Stimulated activated CD8-positive, alpha-beta memory T cell treated with anti-CD3 and anti-CD28 coated beads, Interleukin-4, amount 100 ng/mL, for 1 hour (primary cell): ENCODE data around the gene VASN.

Source experiments
- DNase-seq, 2 donors: peaks; one replicate each; pipeline ENCODE4 v3.0.0-alpha.2; 2020; ENCODE audit warnings: low read depth in 2 of 2, low spot score in 1 of 2

Gene VASN

GRCh38 chr16:4370570-4371356 lies 885 bp upstream of the VASN start:
- DNase-seq: no peak

- DNase-seq: no peak
Measured at GRCh38 chr16:4372001-4372577, 441 bp downstream of the VASN start.

GRCh38 chr16:4372578-4373355 lies 1.1 kb downstream of the VASN start:
- no peak for DNase-seq

GRCh38 chr16:4373356-4373908 lies 1.8 kb downstream of the VASN start:
- no peak for DNase-seq

- DNase-seq: no peak
Measured at GRCh38 chr16:4373909-4374742, 2.5 kb downstream of the VASN start.

- no peak for DNase-seq
Measured at GRCh38 chr16:4375717-4376116, 4.1 kb downstream of the VASN start.

- DNase-seq: no peak
Measured at GRCh38 chr16:4376126-4376892, 4.7 kb downstream of the VASN start.

GRCh38 chr16:4376893-4377572 lies 5.4 kb downstream of the VASN start:
- DNase-seq: no peak

- DNase-seq: no peak
Measured at GRCh38 chr16:4377573-4378154, 6.0 kb downstream of the VASN start.

- no peak for DNase-seq
Measured at GRCh38 chr16:4378161-4378666, 6.6 kb downstream of the VASN start.

GRCh38 chr16:4378999-4379690 lies 7.5 kb downstream of the VASN start:
- DNase-seq: no peak

- DNase-seq: no peak
Measured at GRCh38 chr16:4380119-4381063, 8.7 kb downstream of the VASN start.

GRCh38 chr16:4381072-4381934 lies 9.7 kb downstream of the VASN start:
- no peak for DNase-seq

- no peak for DNase-seq
Measured at GRCh38 chr16:4381935-4382794, 10.5 kb downstream of the VASN start.

GRCh38 chr16:4382795-4383357 lies 11.2 kb downstream of the VASN start:
- no peak for DNase-seq
